GM18517 (cell line): ENCODE data around the gene CUX1.
"Not testable (repeated sequence)": the region's sequence is repeated elsewhere in the genome, so short reads cannot be mapped to it uniquely, and the experiment has no call there.

Experiments used
- ATAC-seq: cut with Tn5 transposase; IDR thresholded peaks from one replicate; pipeline ENCODE4 v1.9.1; 2021; ENCODE audit warnings: mild to moderate bottlenecking, moderate library complexity; ENCODE audit not compliant: unreplicated experiment

CUX1 gene

DNA sequence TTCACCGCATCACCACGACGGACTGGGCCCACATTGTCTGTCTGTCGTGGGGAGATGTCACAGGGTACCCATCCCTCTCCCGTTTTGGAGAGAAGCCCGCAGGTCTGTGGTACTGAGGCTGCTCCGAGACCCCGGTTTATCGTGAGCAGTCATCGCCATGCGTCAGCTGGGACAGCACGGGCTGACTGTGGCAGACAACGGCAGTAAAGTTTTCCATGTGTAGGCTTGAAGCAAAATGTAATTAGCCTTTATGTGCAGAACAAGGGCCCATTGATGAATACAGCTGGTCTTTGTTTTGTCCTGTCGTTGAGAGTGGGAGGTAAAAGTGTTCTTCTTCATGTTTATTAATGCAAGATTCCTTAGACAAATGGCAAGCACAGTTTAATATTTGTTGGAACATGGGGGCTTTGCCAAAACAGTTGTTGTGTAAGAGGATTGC lies 301.8 kb downstream of the CUX1 start:
- ATAC-seq: no peak

GRCh38 chr7:102119925-102120324 lies 302.5 kb downstream of the CUX1 start:
- no peak for ATAC-seq

- ATAC-seq: no peak
Observed at GRCh38 chr7:102120666-102121195, 303.3 kb downstream of the CUX1 start.

- ATAC-seq: no peak
Observed at GRCh38 chr7:102122026-102122425, 304.6 kb downstream of the CUX1 start.

GRCh38 chr7:102125127-102125596 lies 307.7 kb downstream of the CUX1 start:
- ATAC-seq: no peak

GRCh38 chr7:102128303-102128702 lies 310.9 kb downstream of the CUX1 start:
- no peak for ATAC-seq

DNA sequence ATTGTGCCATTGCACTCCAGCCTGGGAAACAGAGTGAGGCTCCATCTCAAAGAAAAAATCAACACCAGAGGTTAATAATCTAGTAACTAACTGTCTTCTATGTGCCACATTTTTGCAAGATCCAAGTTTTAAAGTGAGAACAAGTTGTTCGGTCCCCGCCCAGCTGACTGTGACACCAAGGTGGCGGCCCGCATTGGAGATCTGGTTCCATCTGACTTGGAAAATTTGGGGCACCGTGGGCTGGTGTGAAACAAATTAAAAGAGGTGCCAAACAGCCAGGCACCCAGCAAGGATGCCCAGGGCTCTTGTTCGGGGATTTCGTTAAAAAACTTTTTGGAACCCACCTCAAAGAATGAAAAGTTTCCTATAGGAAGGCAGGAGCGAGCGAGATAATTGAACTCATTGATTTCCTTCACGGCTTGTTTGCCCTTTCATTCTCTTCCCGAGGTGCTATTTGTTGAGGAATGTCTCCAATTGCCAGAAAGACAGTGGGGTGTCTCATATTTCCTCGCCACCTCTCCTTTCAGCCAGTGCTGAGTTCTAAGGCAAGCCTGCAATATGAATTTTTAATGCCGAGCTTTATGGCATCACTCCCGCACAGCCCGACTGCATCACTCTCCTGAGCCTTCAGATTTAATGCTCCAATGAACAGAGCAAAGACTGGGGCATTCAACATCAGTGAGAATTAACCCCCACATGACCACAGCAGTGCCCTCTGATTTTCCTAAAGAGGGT lies 312.4 kb downstream of the CUX1 start:
- no peak for ATAC-seq

DNA sequence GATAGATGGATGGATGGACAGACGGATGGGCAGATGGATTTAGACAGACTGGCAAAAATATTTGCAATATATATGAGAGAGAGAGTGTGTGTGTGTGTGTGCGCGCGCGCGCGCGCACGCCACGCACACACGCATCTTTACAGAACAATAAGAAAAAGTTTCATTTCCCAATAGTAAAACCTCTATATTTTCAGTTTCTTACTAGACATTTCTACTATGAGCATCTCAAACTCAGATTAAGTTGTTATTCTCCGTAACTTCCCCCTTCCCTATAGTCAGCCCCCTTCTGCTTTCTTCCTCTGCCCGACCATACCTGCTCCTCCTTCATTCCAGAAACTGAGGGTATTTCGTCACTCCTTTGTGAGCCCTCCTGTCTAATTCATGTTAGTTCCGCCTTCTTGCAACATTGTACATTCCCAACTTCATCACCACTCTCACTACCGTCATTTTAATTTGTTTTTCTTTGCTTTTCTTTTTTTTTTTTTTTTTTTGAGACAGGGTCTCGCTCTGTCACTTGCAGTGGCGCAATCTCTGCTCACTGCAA lies 314.9 kb downstream of the CUX1 start:
- no peak for ATAC-seq

- no peak for ATAC-seq
Observed at GRCh38 chr7:102138676-102139075, 321.2 kb downstream of the CUX1 start.

DNA sequence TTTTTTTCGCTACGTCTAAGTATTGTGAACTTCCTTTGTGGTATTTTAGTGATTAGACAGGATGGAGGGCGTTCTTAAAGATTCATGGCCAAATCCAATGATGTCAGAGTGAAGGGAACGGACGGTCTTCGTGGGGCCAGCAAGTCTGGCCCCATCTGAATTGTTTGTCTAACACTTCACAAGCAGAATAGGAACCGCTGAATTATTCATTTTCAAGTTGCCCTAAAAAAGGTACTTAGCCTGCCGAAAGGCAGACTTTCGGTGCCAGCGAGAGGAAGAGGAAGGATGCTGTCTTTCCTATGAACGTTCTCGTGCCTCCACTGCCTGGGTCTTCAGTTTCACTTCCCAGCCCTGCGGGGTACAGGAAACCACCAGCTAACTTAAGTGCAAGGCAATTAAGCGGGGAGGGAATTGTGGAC lies 323.5 kb downstream of the CUX1 start:
- no peak for ATAC-seq

- not testable (repeated sequence) for ATAC-seq
Observed at GRCh38 chr7:102142433-102142832, 325.0 kb downstream of the CUX1 start.

GRCh38 chr7:102146122-102146521 lies 328.7 kb downstream of the CUX1 start:
- no peak for ATAC-seq

DNA sequence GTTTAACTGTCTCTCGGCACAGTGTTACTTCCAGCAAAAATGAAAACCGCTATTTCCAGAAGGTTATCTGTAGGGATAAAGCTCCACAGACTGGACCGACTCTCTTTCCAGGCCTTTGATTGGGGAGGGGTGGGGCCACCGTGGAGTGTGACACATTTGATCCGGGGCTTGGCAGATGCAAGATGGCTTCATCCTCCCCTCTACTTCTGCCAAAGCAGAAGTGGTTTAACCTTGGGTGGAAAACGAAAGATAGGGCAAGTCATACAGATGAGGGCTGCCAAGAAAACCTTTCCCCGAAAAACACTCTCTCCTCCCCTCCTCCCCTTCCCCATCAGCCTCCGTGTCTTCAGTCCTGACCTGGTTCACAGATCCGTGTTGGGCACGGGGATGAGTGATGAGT lies 329.6 kb downstream of the CUX1 start:
- ATAC-seq: no peak

DNA sequence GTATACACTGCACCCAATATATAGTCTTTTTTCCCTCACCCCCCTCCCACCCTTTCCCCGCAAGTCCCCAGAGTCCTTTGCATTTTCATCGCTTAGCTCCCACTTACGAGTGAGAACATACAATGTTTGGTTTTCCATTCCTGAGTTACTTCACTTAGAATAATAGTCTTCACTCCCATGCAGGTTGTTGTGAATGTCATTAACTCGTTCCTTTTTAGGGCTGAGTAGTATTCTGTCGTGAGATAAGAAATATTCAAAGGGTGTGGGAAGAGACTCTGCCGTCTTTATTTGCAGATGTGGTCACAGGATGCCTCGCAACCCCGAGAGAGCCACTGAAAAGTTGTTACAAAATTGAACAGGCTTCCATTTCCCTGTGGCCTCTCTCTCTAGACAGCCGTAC lies 331.4 kb downstream of the CUX1 start:
- no peak for ATAC-seq

GRCh38 chr7:102149416-102149815 lies 332.0 kb downstream of the CUX1 start:
- no peak for ATAC-seq

DNA sequence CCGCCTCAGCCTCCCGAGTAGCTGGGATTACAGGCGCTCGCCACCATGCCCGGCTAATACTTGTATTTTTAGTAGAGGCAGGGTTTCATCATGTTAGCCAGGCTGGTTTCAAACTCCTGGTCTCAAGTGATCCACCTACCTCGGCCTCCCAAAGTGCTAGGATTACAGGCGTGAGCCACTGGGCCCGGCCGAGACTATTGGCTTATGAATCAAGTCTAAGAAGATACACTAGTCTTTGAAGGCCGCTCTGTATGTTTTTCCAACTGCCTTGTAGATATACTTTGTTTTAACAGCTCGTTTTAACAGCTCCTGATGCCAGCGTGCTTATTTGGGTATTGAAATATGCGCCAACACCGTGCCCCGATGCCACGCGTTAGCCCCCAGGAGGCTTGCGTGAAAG lies 332.8 kb downstream of the CUX1 start:
- no peak for ATAC-seq

GRCh38 chr7:102152672-102153598 lies 335.5 kb downstream of the CUX1 start:
- no peak for ATAC-seq

DNA sequence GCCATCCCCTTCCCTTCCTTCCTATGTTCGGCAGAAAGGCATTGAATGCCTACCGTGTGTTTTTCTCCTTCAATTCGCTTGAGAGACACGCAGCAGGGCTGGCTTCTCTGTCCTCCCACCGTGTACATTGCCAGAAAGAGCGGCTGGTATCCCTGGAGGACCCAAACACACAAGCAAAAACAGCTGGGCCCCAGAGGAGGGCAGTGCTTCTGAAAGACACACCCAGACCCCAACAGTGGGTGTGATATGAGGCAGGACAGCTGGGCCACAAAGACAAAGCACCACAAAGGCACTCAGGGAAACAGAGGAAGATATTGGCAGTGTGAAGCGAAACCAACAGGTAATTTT lies 336.1 kb downstream of the CUX1 start:
- no peak for ATAC-seq

DNA sequence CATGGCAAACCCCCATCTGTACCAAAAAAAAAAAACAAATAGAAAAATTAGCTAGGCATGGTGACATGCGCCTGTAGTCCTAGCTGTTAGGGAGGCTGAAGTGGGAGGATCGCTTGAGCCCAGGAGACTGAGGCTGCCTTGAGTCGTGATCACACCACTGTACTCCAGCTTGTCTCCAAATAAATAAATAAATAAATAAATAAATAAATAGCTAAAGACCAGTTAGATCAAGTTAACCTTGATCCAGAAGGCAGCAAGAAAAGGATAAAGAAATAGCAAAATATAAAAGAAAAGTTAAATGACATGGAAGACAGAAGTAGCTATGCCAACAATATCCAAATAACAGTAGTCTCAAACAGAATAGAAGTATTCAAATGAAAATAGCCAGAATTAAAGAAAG lies 337.0 kb downstream of the CUX1 start:
- ATAC-seq: no peak

DNA sequence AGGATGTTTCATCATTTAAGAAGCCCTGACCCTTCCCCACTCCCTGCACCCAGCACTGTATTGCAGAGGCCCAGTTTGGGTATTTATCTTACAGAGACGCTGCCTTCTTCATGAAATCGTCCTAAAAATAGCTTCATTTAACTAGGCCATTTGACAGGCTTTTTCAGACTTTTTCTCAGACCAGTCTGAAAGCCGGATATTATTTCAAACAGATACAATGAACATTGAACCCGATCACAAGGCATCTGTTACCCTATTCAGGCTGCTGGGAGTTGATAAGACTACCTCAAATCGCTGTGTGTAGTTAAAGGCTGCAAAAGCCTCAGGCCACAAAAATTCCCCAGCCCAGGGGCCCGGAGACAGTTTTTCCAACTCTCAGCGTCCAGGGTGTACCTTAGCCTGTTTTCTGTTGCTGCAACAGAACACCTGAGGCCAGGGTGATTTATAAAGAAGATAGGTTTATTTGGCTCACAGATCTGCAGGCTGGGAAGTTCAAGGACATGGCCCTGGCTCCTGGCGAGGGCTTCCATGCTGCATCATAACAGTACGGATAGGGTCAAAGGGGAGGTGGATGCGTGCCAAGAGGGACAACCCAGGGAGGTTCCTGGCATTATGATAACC lies 338.5 kb downstream of the CUX1 start:
- no peak for ATAC-seq

- no peak for ATAC-seq
Observed at GRCh38 chr7:102156867-102157266, 339.4 kb downstream of the CUX1 start.
